Pons (tissue), 1 donor: ENCODE data around the gene PRRC2A.
A peak's percentile ranks its signal among the peaks of the same experiment; 100 is the strongest.

Experiments used
- DNase-seq: peaks from one replicate; pipeline ENCODE4 v3.0.0-alpha.2; 2016; ENCODE audit warnings: low spot score

The PRRC2A gene

DNA sequence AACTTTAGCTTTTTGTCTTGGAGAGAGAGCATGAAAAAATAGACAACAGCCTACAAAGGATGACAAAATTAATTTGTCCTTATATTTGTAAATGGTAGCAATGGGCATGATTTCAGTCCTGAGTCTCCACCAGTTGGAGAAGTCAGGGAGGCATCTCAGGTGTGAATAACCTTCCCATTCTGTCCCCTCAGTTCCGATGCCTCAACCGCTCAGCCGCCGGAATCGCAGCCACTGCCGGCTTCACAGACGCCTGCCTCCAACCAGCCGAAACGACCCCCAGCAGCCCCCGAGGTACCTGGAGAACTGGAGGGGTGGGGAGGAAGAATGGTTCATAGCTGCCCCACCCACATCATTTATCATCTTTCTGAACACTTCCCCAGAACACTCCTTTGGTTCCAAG is 3.6 kb downstream of the PRRC2A start:
- DNase-seq = no peak

DNA sequence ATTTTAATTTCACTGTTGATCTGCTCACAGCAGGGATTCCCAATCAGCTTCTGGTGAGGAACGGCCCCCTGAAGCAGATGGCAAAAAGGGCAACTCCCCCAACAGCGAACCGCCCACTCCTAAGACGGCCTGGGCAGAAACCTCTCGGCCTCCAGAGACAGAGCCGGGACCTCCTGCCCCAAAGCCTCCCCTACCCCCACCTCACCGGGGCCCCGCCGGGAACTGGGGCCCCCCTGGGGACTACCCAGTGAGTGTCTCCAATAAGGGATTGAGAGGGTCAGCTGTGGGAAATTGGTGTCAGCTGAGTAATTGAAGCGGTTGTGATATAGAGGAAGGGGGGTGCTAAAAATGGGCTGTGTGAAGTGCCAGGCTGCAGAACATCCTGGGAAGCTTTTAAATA is 6.4 kb downstream of the PRRC2A start:
- DNase-seq = no peak

DNA sequence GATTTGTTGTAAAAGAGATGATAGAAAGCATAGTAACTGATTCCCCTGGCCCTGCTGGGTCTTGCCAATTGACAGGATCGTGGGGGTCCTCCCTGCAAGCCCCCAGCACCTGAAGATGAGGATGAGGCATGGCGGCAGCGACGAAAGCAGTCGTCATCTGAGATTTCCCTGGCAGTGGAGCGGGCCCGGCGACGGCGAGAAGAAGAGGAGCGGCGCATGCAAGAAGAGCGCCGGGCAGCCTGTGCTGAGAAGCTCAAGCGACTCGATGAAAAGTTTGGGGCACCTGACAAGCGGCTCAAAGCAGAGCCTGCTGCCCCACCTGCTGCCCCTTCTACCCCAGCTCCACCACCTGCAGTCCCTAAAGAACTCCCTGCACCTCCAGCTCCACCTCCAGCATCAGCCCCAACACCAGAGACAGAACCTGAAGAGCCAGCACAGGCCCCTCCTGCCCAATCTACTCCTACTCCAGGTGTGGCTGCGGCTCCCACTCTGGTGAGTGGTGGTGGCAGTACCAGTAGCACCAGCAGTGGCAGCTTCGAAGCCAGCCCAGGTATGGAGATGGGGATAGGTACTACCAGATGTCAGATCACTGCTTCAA is 7.3 kb downstream of the PRRC2A start:
- DNase-seq = no peak

- DNase-seq = no peak
These were observed 8.5 kb downstream of the PRRC2A start for GRCh38 chr6:31629014-31629413.

DNA sequence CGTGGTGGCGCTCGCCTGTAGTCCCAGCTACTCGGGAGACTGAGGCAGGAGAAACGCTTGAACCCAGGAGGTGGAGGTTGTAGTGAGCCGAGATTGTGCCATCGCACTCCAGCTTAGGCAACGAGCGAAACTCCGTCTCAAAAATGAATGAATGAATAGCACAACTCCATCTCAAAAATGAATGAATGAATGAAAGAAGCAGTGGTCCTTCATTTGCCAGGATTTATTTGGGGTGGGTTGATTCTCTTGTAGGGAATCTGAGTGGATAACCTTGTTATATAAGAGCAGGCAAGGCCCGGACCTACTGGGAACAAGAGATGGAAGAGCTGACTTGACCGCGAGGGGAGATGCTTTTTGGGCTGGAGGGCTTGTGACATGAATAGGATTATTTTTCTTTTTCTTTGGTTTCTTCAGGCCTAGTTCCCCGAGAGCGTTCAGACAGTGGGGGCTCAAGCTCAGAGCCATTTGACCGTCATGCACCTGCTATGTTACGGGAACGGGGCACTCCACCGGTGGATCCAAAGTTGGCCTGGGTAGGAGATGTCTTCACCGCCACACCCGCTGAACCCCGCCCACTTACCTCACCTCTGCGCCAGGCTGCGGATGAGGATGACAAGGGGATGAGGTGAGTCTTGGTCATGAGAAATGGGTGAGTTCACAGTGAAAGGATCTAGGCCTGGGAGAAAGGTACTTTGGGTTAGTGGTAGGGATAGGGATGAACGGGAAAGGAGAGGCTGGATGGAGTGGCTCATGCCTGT is 9.8 kb downstream of the PRRC2A start:
- DNase-seq = no peak

- DNase-seq = no peak
These were observed 10.7 kb downstream of the PRRC2A start for GRCh38 chr6:31631209-31631608.

GRCh38 chr6:31631681-31632278 is 11.3 kb downstream of the PRRC2A start:
- DNase-seq = no peak

- DNase-seq = no peak
These were observed 11.9 kb downstream of the PRRC2A start for GRCh38 chr6:31632279-31632946.

DNA sequence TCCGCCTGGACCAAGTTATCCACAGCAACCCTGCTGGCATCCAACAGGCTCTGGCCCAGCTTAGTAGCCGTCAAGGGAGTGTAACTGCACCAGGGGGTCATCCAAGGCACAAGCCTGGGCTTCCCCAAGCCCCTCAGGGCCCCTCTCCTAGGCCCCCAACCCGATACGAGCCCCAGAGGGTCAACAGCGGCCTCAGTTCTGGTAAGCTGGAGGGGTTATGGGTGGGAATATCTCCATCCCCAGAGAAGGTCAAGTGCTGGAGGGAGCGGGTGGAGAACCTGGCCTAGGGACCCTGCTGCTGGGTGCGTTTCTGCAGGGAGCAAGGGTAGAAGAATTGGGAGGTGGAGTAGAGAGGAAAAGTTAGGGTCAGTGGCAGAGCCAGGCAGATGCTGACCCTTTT is 12.9 kb downstream of the PRRC2A start:
- no peak for DNase-seq

- no peak for DNase-seq
These were observed 13.6 kb downstream of the PRRC2A start for GRCh38 chr6:31634131-31634530.

DNA sequence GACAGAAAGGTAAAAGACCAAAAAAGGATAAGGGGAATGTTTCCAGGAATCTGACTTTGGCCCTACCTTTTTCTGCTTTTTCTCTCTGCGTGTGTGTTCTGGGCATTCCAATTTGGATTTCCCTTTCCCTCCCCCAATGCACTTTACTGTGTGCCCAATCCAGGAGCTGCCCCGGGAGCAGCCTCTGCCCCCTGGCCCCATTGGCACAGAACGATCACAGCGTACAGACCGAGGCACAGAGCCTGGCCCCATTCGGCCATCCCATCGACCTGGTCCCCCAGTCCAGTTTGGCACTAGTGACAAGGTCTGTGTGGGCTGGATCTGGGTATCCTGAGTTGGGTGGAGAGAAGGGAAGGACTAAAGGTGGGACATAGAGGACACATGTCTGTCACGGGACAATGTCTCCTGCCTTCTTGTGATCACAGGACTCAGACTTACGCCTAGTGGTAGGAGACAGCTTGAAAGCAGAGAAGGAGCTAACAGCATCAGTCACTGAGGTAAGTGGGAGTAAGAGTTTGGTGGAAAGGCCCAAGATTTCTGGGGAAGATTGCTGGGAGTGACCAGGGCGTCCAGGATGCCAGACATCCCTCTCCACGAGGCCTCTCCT is 14.6 kb downstream of the PRRC2A start:
- no peak for DNase-seq

GRCh38 chr6:31636698-31637596 is 16.4 kb downstream of the PRRC2A start:
- DNase-seq = no peak

- no peak for DNase-seq
These were observed 18.5 kb downstream of the PRRC2A start for GRCh38 chr6:31639043-31639442.

GRCh38 chr6:31639449-31639861 is 18.9 kb downstream of the PRRC2A start:
- DNase-seq = no peak

DNA sequence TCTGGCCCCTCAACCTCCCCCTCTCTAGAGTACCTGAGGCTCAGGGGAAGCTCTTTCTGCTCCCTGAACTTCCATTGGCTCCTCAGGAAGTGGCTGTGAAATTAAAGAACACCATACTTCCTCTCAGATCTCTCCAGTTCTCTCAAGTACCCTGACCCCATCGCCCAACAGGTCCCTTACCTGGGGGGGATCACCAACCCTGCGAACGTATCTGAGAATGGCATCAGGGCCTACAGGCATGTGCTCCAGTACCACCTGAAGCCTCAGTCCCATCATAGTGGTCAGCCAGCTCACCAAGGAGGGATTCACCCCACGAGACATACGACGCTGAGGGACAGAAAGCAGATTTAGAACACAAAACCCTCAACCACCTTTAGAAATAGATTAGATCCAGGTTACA is 20.1 kb downstream of the PRRC2A start:
- no peak for DNase-seq

DNA sequence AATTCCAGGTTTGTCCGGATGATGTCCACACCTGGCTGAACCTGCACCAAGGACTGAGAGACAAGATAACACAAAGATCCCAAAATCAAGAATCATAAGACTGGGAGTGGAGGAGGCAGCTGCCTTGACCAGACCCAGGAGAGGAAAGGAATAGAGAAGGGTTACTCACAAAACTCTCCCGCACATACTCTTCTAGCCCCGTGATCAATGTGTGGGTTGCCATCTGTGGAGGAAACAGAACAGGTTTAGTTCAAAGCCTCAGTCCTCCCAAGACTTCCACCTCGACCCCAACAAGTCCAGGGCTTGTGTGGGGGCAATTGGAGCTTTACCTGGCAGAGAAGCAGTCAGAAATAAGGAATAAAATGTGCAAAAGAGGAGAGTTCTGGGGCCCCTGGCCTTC is 20.9 kb downstream of the PRRC2A start:
- DNase-seq = no peak

- no peak for DNase-seq
These were observed 22.5 kb downstream of the PRRC2A start for GRCh38 chr6:31642798-31643570.

- DNase-seq = no peak
These were observed 23.4 kb downstream of the PRRC2A start for GRCh38 chr6:31643818-31644454.

DNA sequence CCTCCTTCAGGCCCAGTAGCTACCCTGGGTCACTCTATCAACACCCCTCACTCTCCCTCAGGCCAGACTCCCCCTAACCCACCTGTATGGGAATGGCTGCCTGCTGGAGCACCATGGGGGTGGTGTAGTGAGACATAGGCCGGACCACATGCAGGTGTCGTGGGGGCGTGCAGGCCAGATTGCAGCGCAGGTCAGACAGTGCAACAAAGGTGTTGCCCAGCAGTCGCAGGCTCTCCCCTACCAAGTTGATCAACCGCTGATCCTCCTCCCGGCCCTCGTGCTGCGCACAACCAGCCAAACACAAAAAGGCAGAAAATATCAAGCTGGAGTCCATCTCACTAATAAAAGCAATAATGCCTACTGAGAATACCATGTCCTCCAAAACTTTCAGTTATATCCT is 24.8 kb downstream of the PRRC2A start:
- no peak for DNase-seq

DNA sequence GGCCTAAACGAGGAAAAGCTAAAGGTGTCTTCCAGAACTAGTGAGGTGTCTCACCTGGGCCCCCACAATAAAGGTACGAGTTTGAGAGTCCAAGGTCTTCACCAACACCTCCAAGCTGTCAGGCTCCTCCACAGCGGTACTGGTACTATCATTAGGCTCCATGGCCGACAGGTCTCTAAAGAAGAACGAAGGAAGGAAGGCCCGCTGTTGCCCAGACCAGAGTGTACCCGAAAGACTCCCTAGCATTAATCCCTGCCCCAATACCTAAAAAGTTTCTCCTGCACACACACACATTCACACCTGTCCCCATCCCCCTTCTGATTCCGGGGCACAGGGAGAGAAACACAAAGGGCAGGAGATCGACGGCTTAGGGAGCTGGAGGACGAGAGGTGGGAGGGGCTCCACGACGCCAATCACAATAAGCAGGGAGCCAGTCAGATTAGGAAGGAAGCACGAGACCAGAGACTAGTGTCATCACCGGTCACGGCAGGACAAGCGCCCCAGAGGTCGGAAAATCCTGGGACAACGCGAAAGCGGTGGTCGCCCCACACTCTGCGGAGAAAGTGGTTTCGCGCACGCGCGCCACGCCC is 31.2 kb downstream of the PRRC2A start:
- peak; percentile 66 for DNase-seq
